ENCODE results near the gene PDZD7. TPM values are rescaled to one million over a fixed set of nuclear protein-coding genes. Genes with fewer than 3 reads are reported as not detected.

PDZD7 gene
- polyA plus RNA-seq (ENCODE audit: insufficient read length), result 1.3 TPM

- peak; percentile 89 for DNase-seq
These were observed at the start of gene PDZD7, which contains the start of gene SFXN3 for GRCh38 chr10:101031128-101031795. Gene PDZD7, minus strand, starts transcription at chr10:101031129. Its CDS starts 910 bp downstream, at chr10:101030219. Gene SFXN3, plus strand, starts transcription at chr10:101031234. Its CDS starts 3,461 bp downstream, at chr10:101034695.

GRCh38 chr10:101079874-101080273 lies 48.9 kb upstream of the PDZD7 start:
- no peak for DNase-seq

GRCh38 chr10:101076630-101077029 lies 45.7 kb upstream of the PDZD7 start:
- no peak for DNase-seq

GRCh38 chr10:101075775-101076174 lies 44.8 kb upstream of the PDZD7 start:
- DNase-seq, result no peak

GRCh38 chr10:101073631-101074030 lies 42.7 kb upstream of the PDZD7 start:
- DNase-seq, result no peak

GRCh38 chr10:101072923-101073322 lies 42.0 kb upstream of the PDZD7 start:
- no peak for DNase-seq

- no peak for DNase-seq
These were observed 41.0 kb upstream of the PDZD7 start for GRCh38 chr10:101071885-101072433.

GRCh38 chr10:101071267-101071884 lies 40.4 kb upstream of the PDZD7 start:
- no peak for DNase-seq

GRCh38 chr10:101070098-101070497 lies 39.2 kb upstream of the PDZD7 start:
- DNase-seq, result no peak

- DNase-seq, result no peak
These were observed 38.5 kb upstream of the PDZD7 start for GRCh38 chr10:101069441-101069840.

- DNase-seq, result peak; percentile 83
These were observed 36.6 kb upstream of the PDZD7 start for GRCh38 chr10:101067356-101068083.

GRCh38 chr10:101066896-101067355 lies 36.0 kb upstream of the PDZD7 start:
- DNase-seq, result no peak

GRCh38 chr10:101066146-101066895 lies 35.4 kb upstream of the PDZD7 start:
- DNase-seq, result peak; percentile 49

- peak; percentile 53 for DNase-seq
These were observed 34.7 kb upstream of the PDZD7 start for GRCh38 chr10:101065481-101066145.

- DNase-seq, result no peak
These were observed 33.6 kb upstream of the PDZD7 start for GRCh38 chr10:101064415-101065030.

- no peak for DNase-seq
These were observed 32.9 kb upstream of the PDZD7 start for GRCh38 chr10:101063548-101064414.

- DNase-seq, result no peak
These were observed 32.2 kb upstream of the PDZD7 start for GRCh38 chr10:101063050-101063525.

GRCh38 chr10:101062232-101063049 lies 31.5 kb upstream of the PDZD7 start:
- peak; percentile 62 for DNase-seq

- DNase-seq, result peak; percentile 96
These were observed 30.8 kb upstream of the PDZD7 start, which contains the start of gene KAZALD1 for GRCh38 chr10:101061624-101062231. Gene KAZALD1, plus strand, starts transcription at chr10:101061989. Its CDS starts 604 bp downstream, at chr10:101062593.

All from hindlimb muscle (tissue), 1 donor.